Trophoblast cell (in vitro differentiated cells and primary cell): ENCODE measurements around the gene F10.

Experiments used
- DNase-seq, 2 donors: peaks; one replicate each; pipeline ENCODE4 v3.0.0-alpha.2; 2016
- H2AFZ ChIP-seq: 2 replicates; pipeline ENCODE4 v1.6.1; 2013; ENCODE audit warnings: low read length, moderate library complexity, mild to moderate bottlenecking; ENCODE audit not compliant: insufficient read depth, poor library complexity
- H2AK5ac ChIP-seq: 2 replicates; pipeline ENCODE4 v1.6.1; 2013; ENCODE audit warnings: mild to moderate bottlenecking, low read length
- H2BK120ac ChIP-seq: 2 replicates; pipeline ENCODE4 v1.6.1; 2013; ENCODE audit warnings: low read length, mild to moderate bottlenecking, moderate library complexity; ENCODE audit not compliant: insufficient read depth, poor library complexity
- H2BK12ac ChIP-seq: 2 replicates; pipeline ENCODE4 v1.6.1; 2013; ENCODE audit warnings: mild to moderate bottlenecking, low read length, moderate library complexity
- H2BK5ac ChIP-seq: 2 replicates; pipeline ENCODE4 v1.6.1; 2013; ENCODE audit warnings: low read length, low read depth, moderate library complexity, mild to moderate bottlenecking; ENCODE audit not compliant: poor library complexity
- H3K14ac ChIP-seq: 2 replicates; pipeline ENCODE4 v1.6.1; 2013; ENCODE audit warnings: mild to moderate bottlenecking, low read length
- H3K18ac ChIP-seq: 2 replicates; pipeline ENCODE4 v1.6.1; 2013; ENCODE audit warnings: mild to moderate bottlenecking, low read length
- H3K23ac ChIP-seq: 2 replicates; pipeline ENCODE4 v1.6.1; 2013; ENCODE audit warnings: low read length
- H3K27ac ChIP-seq: 2 replicates; pipeline ENCODE4 v1.5.1; 2013; ENCODE audit warnings: low read depth, mild to moderate bottlenecking, inconsistent platforms, low read length, moderate library complexity
- H3K27me3 ChIP-seq: 2 replicates; pipeline ENCODE4 v1.6.1; 2013; ENCODE audit warnings: inconsistent platforms, mild to moderate bottlenecking, low read length, moderate library complexity; ENCODE audit not compliant: insufficient read depth
- H3K36me3 ChIP-seq, 2 experiments: 1 replicate in 1 of 2; 2 replicates in 1 of 2; pipeline ENCODE4 v1.6.1; 2013; ENCODE audit warnings: low read length in 2 of 2, mild to moderate bottlenecking in 2 of 2, moderate library complexity in 1 of 2; ENCODE audit not compliant: insufficient read depth in 2 of 2, control insufficient read depth in 1 of 2
- H3K4ac ChIP-seq: 2 replicates; pipeline ENCODE4 v1.6.1; 2013; ENCODE audit warnings: low read depth, mild to moderate bottlenecking, low read length, moderate library complexity
- H3K4me1 ChIP-seq, 2 experiments: 1 replicate in 1 of 2; 2 replicates in 1 of 2; pipeline ENCODE4 v1.6.1; 2013; ENCODE audit warnings: low read length in 2 of 2, mild to moderate bottlenecking in 2 of 2, moderate library complexity in 1 of 2; ENCODE audit not compliant: insufficient read depth in 2 of 2, control insufficient read depth in 1 of 2
- H3K4me2 ChIP-seq: 2 replicates; pipeline ENCODE4 v1.6.1; 2013; ENCODE audit warnings: inconsistent platforms, mild to moderate bottlenecking, low read length, moderate library complexity
- H3K4me3 ChIP-seq: 2 replicates; pipeline ENCODE4 v1.5.1; 2013; ENCODE audit warnings: mild to moderate bottlenecking, low read depth, low read length, inconsistent platforms
- H3K79me1 ChIP-seq: one replicate; pipeline ENCODE4 v1.6.1; 2013; ENCODE audit warnings: low read length
- H3K79me2 ChIP-seq: 2 replicates; pipeline ENCODE4 v1.6.1; 2013; ENCODE audit warnings: low read length, mild to moderate bottlenecking; ENCODE audit not compliant: control insufficient read depth, insufficient read depth, poor library complexity
- H3K9ac ChIP-seq: 2 replicates; pipeline ENCODE4 v1.6.1; 2013; ENCODE audit warnings: mild to moderate bottlenecking, low read length
- H3K9me3 ChIP-seq: 2 replicates; pipeline ENCODE4 v1.6.1; 2013; ENCODE audit warnings: low read depth, mild to moderate bottlenecking, control low read depth, inconsistent platforms, low read length; ENCODE audit not compliant: insufficient read depth
- H4K12ac ChIP-seq: 2 replicates; pipeline ENCODE4 v1.6.1; 2013; ENCODE audit warnings: low read depth, mild to moderate bottlenecking, low read length, moderate library complexity
- H4K8ac ChIP-seq: 2 replicates; pipeline ENCODE4 v1.6.1; 2013; ENCODE audit warnings: low read depth, mild to moderate bottlenecking, low read length, moderate library complexity
- H4K91ac ChIP-seq: one replicate; pipeline ENCODE4 v1.6.1; 2013; ENCODE audit warnings: low read depth, mild to moderate bottlenecking, low read length, moderate library complexity
- whole genome bisulfite sequencing: extraction: QIAGEN DNeasy Blood & Tissue Kit; methylation state at CpG from one replicate; pipeline ENCODE4 v1.1.7; 2013; ENCODE audit warnings: missing lambda C conversion rate; ENCODE audit not compliant: insufficient read length, insufficient coverage; ENCODE audit errors: extremely low coverage; 5-methylcytosine and 5-hydroxymethylcytosine counted together

The F10 gene

GRCh38 chr13:113192279-113192678 lies 69.7 kb downstream of the F10 start:
- no peaks in the 10 kb centered on the region for H3K79me1 ChIP-seq
- DNase-seq, result no peak
- WGBS, result no CpG with 5 or more reads among the region's 4 CpGs

GRCh38 chr13:113192902-113193301 lies 70.3 kb downstream of the F10 start:
- no peak overlapping the region for H3K9ac ChIP-seq
- H3K23ac ChIP-seq, result no peak overlapping the region
- H3K9me3 ChIP-seq, result no peaks in the 10 kb centered on the region
- no peak overlapping the region for H2BK5ac ChIP-seq
- H3K18ac ChIP-seq, result no peak overlapping the region
- H2AK5ac ChIP-seq, result no peak overlapping the region
- H3K79me1 ChIP-seq, result no peaks in the 10 kb centered on the region
- no CpG with 5 or more reads among the region's 2 CpGs for WGBS
- no peak overlapping the region for H3K4me3 ChIP-seq
- H4K91ac ChIP-seq, result no peak overlapping the region
- H4K8ac ChIP-seq, result no peak overlapping the region
- no peaks in the 10 kb centered on the region for H3K79me2 ChIP-seq
- DNase-seq, result no peak
- peaks cover 25 to 45% of the 10 kb centered on the region in 2 experiments for H3K36me3 ChIP-seq
- H3K27ac ChIP-seq, result no peak overlapping the region
- no peak overlapping the region for H4K12ac ChIP-seq
- H3K27me3 ChIP-seq, result no peaks in the 10 kb centered on the region
- no peak overlapping the region for H3K4me2 ChIP-seq
- no peak overlapping the region for H2BK120ac ChIP-seq
- no peak overlapping the region for H3K4ac ChIP-seq
- H2BK12ac ChIP-seq, result no peak overlapping the region
- H2AFZ ChIP-seq, result no peak overlapping the region
- no peaks in the 10 kb centered on the region for H3K4me1 ChIP-seq
- H3K14ac ChIP-seq, result no peak overlapping the region

More at GRCh38 chr13:113192279-113192678, 69.7 kb downstream of the F10 start:
- no peaks in the 10 kb centered on the region for H3K79me2 ChIP-seq
- no peak overlapping the region for H3K4me2 ChIP-seq
- no peak overlapping the region for H2AK5ac ChIP-seq
- H2BK5ac ChIP-seq, result no peak overlapping the region
- no peak overlapping the region for H3K23ac ChIP-seq
- no peak overlapping the region for H3K18ac ChIP-seq
- no peak overlapping the region for H2BK12ac ChIP-seq
- no peak overlapping the region for H4K91ac ChIP-seq
- no peak overlapping the region for H4K12ac ChIP-seq
- no peak overlapping the region for H3K4ac ChIP-seq
- peaks cover 25 to 43% of the 10 kb centered on the region in 2 experiments for H3K36me3 ChIP-seq
- no peaks in the 10 kb centered on the region for H3K27me3 ChIP-seq
- no peak overlapping the region for H3K9ac ChIP-seq
- H2BK120ac ChIP-seq, result no peak overlapping the region
- no peak overlapping the region for H3K14ac ChIP-seq
- H3K4me1 ChIP-seq, result peaks cover 0 to under 1% of the 10 kb centered on the region in 2 experiments
- no peaks in the 10 kb centered on the region for H3K9me3 ChIP-seq
- H3K27ac ChIP-seq, result no peak overlapping the region
- H3K4me3 ChIP-seq, result no peak overlapping the region
- H4K8ac ChIP-seq, result no peak overlapping the region
- H2AFZ ChIP-seq, result no peak overlapping the region

GRCh38 chr13:113195360-113195759 lies 72.8 kb downstream of the F10 start:
- Histone ChIP-seq H2BK12ac (no peak overlapping the region), H3K4me1 (no peaks in the 10 kb centered on the region), H3K27me3 (no peaks in the 10 kb centered on the region), H3K4ac (no peak overlapping the region), H3K36me3 (peaks cover 23 to 36% of the 10 kb centered on the region in 2 experiments), H3K9ac (no peak overlapping the region), H3K23ac (no peak overlapping the region), H4K8ac (no peak overlapping the region), H3K9me3 (no peaks in the 10 kb centered on the region), H2AK5ac (no peak overlapping the region), H3K79me2 (no peaks in the 10 kb centered on the region), H2BK120ac (no peak overlapping the region), H4K12ac (no peak overlapping the region), H2BK5ac (no peak overlapping the region), H3K79me1 (no peaks in the 10 kb centered on the region), H2AFZ (no peak overlapping the region), H3K4me2 (no peak overlapping the region), H3K4me3 (no peak overlapping the region), H3K14ac (no peak overlapping the region), H3K18ac (no peak overlapping the region), H3K27ac (no peak overlapping the region), H4K91ac (no peak overlapping the region)
- no peak for DNase-seq
- no CpG with 5 or more reads among the region's 6 CpGs for WGBS

GRCh38 chr13:113196970-113197737 lies 74.6 kb downstream of the F10 start:
- DNase-seq, result no peak
- no peak overlapping the region for H4K91ac ChIP-seq
- no CpG with 5 or more reads among the region's 9 CpGs for WGBS
- H2BK12ac ChIP-seq, result no peak overlapping the region
- no peak overlapping the region for H3K27ac ChIP-seq
- no peaks in the 10 kb centered on the region for H3K79me2 ChIP-seq
- no peak overlapping the region for H2BK120ac ChIP-seq
- no peak overlapping the region for H2AFZ ChIP-seq
- no peaks in the 10 kb centered on the region for H3K9me3 ChIP-seq
- H3K4ac ChIP-seq, result no peak overlapping the region
- H3K18ac ChIP-seq, result no peak overlapping the region
- H3K4me2 ChIP-seq, result no peak overlapping the region
- H4K12ac ChIP-seq, result no peak overlapping the region
- H2AK5ac ChIP-seq, result no peak overlapping the region
- H4K8ac ChIP-seq, result no peak overlapping the region
- H2BK5ac ChIP-seq, result no peak overlapping the region
- H3K23ac ChIP-seq, result no peak overlapping the region
- H3K4me3 ChIP-seq, result no peak overlapping the region
- no peaks in the 10 kb centered on the region for H3K4me1 ChIP-seq
- no peaks in the 10 kb centered on the region for H3K79me1 ChIP-seq
- H3K36me3 ChIP-seq, result peaks cover 23 to 32% of the 10 kb centered on the region in 2 experiments
- H3K9ac ChIP-seq, result no peak overlapping the region
- H3K27me3 ChIP-seq, result no peaks in the 10 kb centered on the region
- no peak overlapping the region for H3K14ac ChIP-seq
